K562 (cell line): ENCODE data around the gene ZNF844. TPM values are rescaled to one million over a fixed set of nuclear protein-coding genes. Genes with fewer than 3 reads are reported as not detected.

Experiments used
- ATAC-seq: fragments of 200-7000 bp; cut with Tn5 transposase; 3 replicates; pipeline ENCODE4 v1.9.1; 2020; ENCODE audit warnings: moderate library complexity
- BruUV-seq: library from RNA; stranded (reverse); fragments of 400-500 nt; replicated peaks from 2 replicates; lab custom pipeline; 2021; lab: Mats Ljungman, UMichigan
- CTCF ChIA-PET: fragments of 300-600 bp; formaldehyde crosslinking; extraction: SDS; loops from one replicate; lab custom pipeline; 2021; ENCODE audit warnings: low intra/inter-chr PET ratio; lab: Yijun Ruan, JAX
- POLR2A ChIA-PET: fragments of 300-600, 350-650 bp; sonication (Branson Sonifier 250); formaldehyde crosslinking; extraction: SDS; loops from one replicate; lab custom pipeline; 2021; ENCODE audit warnings: antibody characterized with exemption, inconsistent platforms; lab: Yijun Ruan, JAX
- DNase-seq, 4 experiments: peaks; one replicate each; pipeline versions ENCODE4 v3.0.0 to v3.0.0-alpha.2; 2011 to 2018; ENCODE audit warnings: low spot score in 3 of 4, mixed read lengths in 3 of 4; ENCODE audit errors: extremely low read depth in 1 of 4
- FAIRE-seq: peaks from 2 replicates; lab custom pipeline; 2011; peaks lifted over from hg19 to GRCh38; lab: Jason Lieb, UNC
- H2AFZ ChIP-seq: 2 replicates; pipeline ENCODE4 v1.6.0; 2011; ENCODE audit warnings: low read depth, low read length, control low read depth, inconsistent platforms
- H3K27ac ChIP-seq: fragments of 200-600 bp; 3 replicates; pipeline ENCODE4 v1.8.0; 2011; ENCODE audit warnings: low read depth, mild to moderate bottlenecking, control low read depth, inconsistent platforms, low read length, moderate library complexity, mixed read lengths; ENCODE audit errors: extremely low read depth
- H3K27me3 ChIP-seq, 2 experiments: fragments of 300-600 bp in 1 of 2; 2 replicates in 1 of 2; 3 replicates in 1 of 2; pipeline versions ENCODE4 v1.6.0 to v1.8.0; 2011; ENCODE audit warnings: inconsistent platforms in 2 of 2, low read length in 2 of 2, mild to moderate bottlenecking in 1 of 2, mixed read lengths in 1 of 2, moderate library complexity in 1 of 2; ENCODE audit not compliant: control insufficient read depth in 2 of 2, insufficient read depth in 2 of 2
- H3K36me3 ChIP-seq: fragments of 300-600 bp; 3 replicates; pipeline ENCODE4 v1.8.0; 2011; ENCODE audit warnings: mild to moderate bottlenecking, low read length, inconsistent platforms; ENCODE audit not compliant: control insufficient read depth, insufficient read depth
- H3K4me1 ChIP-seq, 2 experiments: fragments of 200-600 bp in 1 of 2; replicated peaks in 1 of 2; 2 replicates in 1 of 2; 3 replicates in 1 of 2; pipeline versions ENCODE4 v1.5.1 to v1.8.0; 2011; ENCODE audit warnings: inconsistent platforms in 2 of 2, low read length in 2 of 2, mild to moderate bottlenecking in 1 of 2, mixed read lengths in 1 of 2, moderate library complexity in 1 of 2; ENCODE audit not compliant: control insufficient read depth in 2 of 2, insufficient read depth in 2 of 2
- H3K4me2 ChIP-seq: 2 replicates; pipeline ENCODE4 v1.6.1; 2011; ENCODE audit warnings: low read length, control low read depth, inconsistent platforms, mixed read lengths; ENCODE audit not compliant: insufficient read depth
- H3K4me3 ChIP-seq: fragments of 200-600 bp; sonication (generic), shearing (Covaris generic); 2 replicates; pipeline ENCODE4 v1.5.1; 2016; ENCODE audit warnings: control low read depth, inconsistent platforms
- H3K79me2 ChIP-seq: fragments of 200-600 bp; 3 replicates; pipeline ENCODE4 v1.8.0; 2011; ENCODE audit warnings: low read length, inconsistent platforms; ENCODE audit not compliant: control insufficient read depth, insufficient read depth
- H3K9ac ChIP-seq, 2 experiments: 2 replicates each; pipeline versions ENCODE4 v1.6.0 to v1.6.1; 2011; ENCODE audit warnings: low read depth in 2 of 2, low read length in 2 of 2, control low read depth in 1 of 2, inconsistent platforms in 1 of 2, mild to moderate bottlenecking in 1 of 2, mixed read lengths in 1 of 2; ENCODE audit not compliant: insufficient read depth in 1 of 2
- H3K9me1 ChIP-seq: one replicate; pipeline ENCODE4 v1.6.0; 2011; ENCODE audit warnings: inconsistent platforms, mild to moderate bottlenecking, low read length, moderate library complexity; ENCODE audit not compliant: control insufficient read depth, insufficient read depth
- H3K9me3 ChIP-seq: replicated peaks from 2 replicates; pipeline ENCODE4 v1.5.1; 2011; ENCODE audit warnings: low read depth, low read length, inconsistent platforms; ENCODE audit not compliant: control insufficient read depth, insufficient read depth
- H4K20me1 ChIP-seq: replicated peaks from 2 replicates; pipeline ENCODE4 v1.6.1; 2011; ENCODE audit warnings: low read length, inconsistent platforms, mixed read lengths; ENCODE audit not compliant: control insufficient read depth, insufficient read depth
- CHD1 ChIP-seq: fragments of 200-600 bp; sonication (generic); IDR thresholded peaks from one replicate; pipeline ENCODE4 v1.6.1; 2012; ENCODE audit warnings: mild to moderate bottlenecking, moderate library complexity, low read length, inconsistent platforms
- CHD4 ChIP-seq: fragments of 200-600 bp; sonication (generic); IDR thresholded peaks from 3 replicates; pipeline ENCODE4 v1.6.1; 2012; ENCODE audit warnings: low read depth, mild to moderate bottlenecking, mixed read lengths, low read length, inconsistent platforms; ENCODE audit not compliant: insufficient read depth, insufficient replicate concordance, poor library complexity, severe bottlenecking
- EP300 ChIP-seq: IDR thresholded peaks from 2 replicates; pipeline ENCODE4 v1.6.1; 2012; ENCODE audit warnings: low read length, improper control_type of control experiment
- FOXJ3 ChIP-seq: sonication (generic); formaldehyde crosslinking; IDR thresholded peaks from 2 replicates; pipeline ENCODE4 v1.4.0; 2020; ENCODE audit warnings: mild to moderate bottlenecking, missing genetic modification reagents
- HMBOX1 ChIP-seq: sonication (generic); IDR thresholded peaks from 2 replicates; pipeline ENCODE4 v1.6.1; 2016
- ID3 ChIP-seq, 2 experiments: fragments of 250-450 bp in 1 of 2; fragments of 450-650 bp in 1 of 2; sonication (Bioruptor Pico) in 1 of 2; IDR thresholded peaks; 2 replicates each; pipeline versions ENCODE4 v1.6.1 to v1.8.0; 2016 to 2021; ENCODE audit warnings: mild to moderate bottlenecking in 2 of 2, moderate library complexity in 2 of 2, missing compliant biosample characterization in 1 of 2, missing genetic modification characterization in 1 of 2
- NR2F6 ChIP-seq: fragments of 450-650 bp; formaldehyde crosslinking; IDR thresholded peaks from 2 replicates; pipeline ENCODE4 v1.4.0; 2020; ENCODE audit warnings: mild to moderate bottlenecking
- NR3C1 ChIP-seq: sonication (generic); formaldehyde crosslinking; IDR thresholded peaks from 2 replicates; pipeline ENCODE4 v1.8.1; 2022; ENCODE audit warnings: missing genetic modification reagents
- POLR2H ChIP-seq: IDR thresholded peaks from 2 replicates; pipeline ENCODE4 v1.6.1; 2016; ENCODE audit warnings: missing genetic modification characterization, low read depth, mild to moderate bottlenecking, control low read depth, missing compliant biosample characterization, moderate library complexity
- SAFB2 ChIP-seq: fragments of 200-400 bp; formaldehyde crosslinking; IDR thresholded peaks from 2 replicates; pipeline ENCODE4 v1.6.1; 2018; ENCODE audit warnings: borderline replicate concordance, low read length, low read depth, moderate library complexity; ENCODE audit not compliant: severe bottlenecking
- ZNF174 ChIP-seq: fragments of 250-450 bp; sonication (Bioruptor Pico); IDR thresholded peaks from 2 replicates; pipeline ENCODE4 v1.4.0; 2020; ENCODE audit warnings: mild to moderate bottlenecking
- ZNF23 ChIP-seq: fragments of 250-450 bp; sonication (Bioruptor Pico); IDR thresholded peaks from 2 replicates; pipeline ENCODE4 v1.4.0; 2020; ENCODE audit warnings: mild to moderate bottlenecking
- ZNF639 ChIP-seq, 2 experiments: fragments of 200-800 bp in 1 of 2; sonication (Bioruptor generic) in 1 of 2; sonication (generic) in 1 of 2; formaldehyde crosslinking in 1 of 2; IDR thresholded peaks in 1 of 2; conservative IDR thresholded peaks in 1 of 2; 2 replicates each; pipeline versions ENCODE4 v1.5.0 to v1.6.1; 2016 to 2020; ENCODE audit warnings: missing compliant biosample characterization in 1 of 2, missing genetic modification characterization in 1 of 2, missing genetic modification reagents in 1 of 2
- ZNF717 ChIP-seq: fragments of 250-450 bp; sonication (Bioruptor Pico); IDR thresholded peaks from 2 replicates; pipeline ENCODE4 v1.5.0; 2021
- WGBS: fragments of 100-300 bp; shearing (Covaris generic); methylation state at CpG from one replicate; pipeline ENCODE4 v1.1.6; 2016; ENCODE audit warnings: low coverage, mixed read lengths; ENCODE audit not compliant: insufficient coverage; ENCODE audit errors: missing lambda C conversion rate; 5-methylcytosine and 5-hydroxymethylcytosine counted together
- in situ Hi-C: fragments of 300-500 bp; cut with MboI; formaldehyde crosslinking; loops from 4 replicates; pipeline ENCODE4 v1.15.0; 2018; ENCODE audit warnings: inconsistent platforms, mixed read lengths
- intact Hi-C: fragments of 100-400 bp; cut with micrococcal nuclease; formaldehyde crosslinking; loops from 2 replicates; pipeline ENCODE4 v1.14.2; 2022
- polyA plus RNA-seq, 8 experiments: library from polyadenylated mRNA; depleted of rRNA in 4 of 8; stranded (reverse) in 5 of 8; unstranded in 3 of 8; fragments of >200 nt; fragmentation: Nextera tagmentation in 2 of 8; fragmentation: Illumina TruSeq in 1 of 8; extraction: Ambion mirVana in 2 of 8; extraction: Trizol in 1 of 8; gene quantifications; 2 replicates each; pipeline versions ENCODE4 v1.2.1 to v1.2.3, GENCODE V29; 2011 to 2014; ENCODE audit warnings: inconsistent platforms in 1 of 8, missing spikeins in 1 of 8
- total RNA-seq, 7 experiments: library from RNA; depleted of rRNA in 6 of 7; stranded (reverse); fragments of >200 nt in 6 of 7; fragmentation: Illumina TruSeq in 2 of 7; extraction: Trizol in 2 of 7; gene quantifications; 2 replicates each; pipeline versions ENCODE4 v1.2.1 to v1.2.3, GENCODE V29; 2011 to 2021; ENCODE audit warnings: low replicate concordance in 1 of 7

The ZNF844 gene
- total and polyA plus RNA-seq, 9 of the 15 experiments (the other 6 are each of a cell fraction or from before 2014, with no cell fraction given) = 0.80 to 4.5 (median 2.2) TPM

GRCh38 chr19:12093777-12094176, 29.2 kb downstream of the ZNF844 start (continued):
- TF ChIP-seq ZNF639 (CRISPR knock-in tag; conservative IDR thresholded peaks at IDR 0.05 in 1 of 2, IDR thresholded peaks at IDR 0.05 in 1 of 2) = no peak
- no peak for TF ChIP-seq ZNF23 (CRISPR knock-in tag)

GRCh38 chr19:12095111-12095790, 30.7 kb downstream of the ZNF844 start:
- intact Hi-C loops (no loop called here), in situ Hi-C loops (no loop called here)
- Histone ChIP-seq H3K9me3 (peaks cover 2% of the 10 kb centered on the region), H3K79me2 (peaks cover 15% of the 10 kb centered on the region), H3K27ac (no peak overlapping the region), H2AFZ (no peak overlapping the region), H3K4me2 (no peak overlapping the region), H3K27me3 (no peaks in the 10 kb centered on the region), H3K36me3 (peaks cover 14% of the 10 kb centered on the region; the same call in 2 of the 3 replicates), H3K4me1 (peaks cover 0 to 10% of the 10 kb centered on the region in 2 experiments; a peak in 2 of 5 replicates), H3K4me3 (no peak overlapping the region), H3K9me1 (no peaks in the 10 kb centered on the region), H3K9ac (no peak overlapping the region), H4K20me1 (no peaks in the 10 kb centered on the region)
- FAIRE-seq (no peak), ATAC-seq (no peak), DNase-seq (no peak)
- WGBS = 59% methylated on average over 4 of the region's 4 CpGs
- ChIA-PET CTCF (no interaction called here), POLR2A (no interaction called here)
- TF ChIP-seq NR2F6 (CRISPR knock-in tag) (no peak), EP300 (no peak), ID3 (CRISPR knock-in tag; IDR thresholded peaks at IDR 0.05) (no peak), ID3 (tag; IDR thresholded peaks at IDR 0.05) (no peak), HMBOX1 (no peak), ZNF717 (CRISPR knock-in tag) (no peak), FOXJ3 (CRISPR knock-in tag) (no peak), SAFB2 (no peak), POLR2H (tag) (no peak), NR3C1 (CRISPR knock-in tag) (no peak), CHD1 (no peak), ZNF174 (CRISPR knock-in tag) (no peak), CHD4 (no peak)
- BruUV-seq = no TSS peak
